ENCODE results near the gene SRD5A1. TPM values are rescaled to one million over a fixed set of nuclear protein-coding genes. Genes with fewer than 3 reads are reported as not detected.

The SRD5A1 gene
- total RNA-seq, 1 experiment from 2014 or later = 29.9 TPM

DNA sequence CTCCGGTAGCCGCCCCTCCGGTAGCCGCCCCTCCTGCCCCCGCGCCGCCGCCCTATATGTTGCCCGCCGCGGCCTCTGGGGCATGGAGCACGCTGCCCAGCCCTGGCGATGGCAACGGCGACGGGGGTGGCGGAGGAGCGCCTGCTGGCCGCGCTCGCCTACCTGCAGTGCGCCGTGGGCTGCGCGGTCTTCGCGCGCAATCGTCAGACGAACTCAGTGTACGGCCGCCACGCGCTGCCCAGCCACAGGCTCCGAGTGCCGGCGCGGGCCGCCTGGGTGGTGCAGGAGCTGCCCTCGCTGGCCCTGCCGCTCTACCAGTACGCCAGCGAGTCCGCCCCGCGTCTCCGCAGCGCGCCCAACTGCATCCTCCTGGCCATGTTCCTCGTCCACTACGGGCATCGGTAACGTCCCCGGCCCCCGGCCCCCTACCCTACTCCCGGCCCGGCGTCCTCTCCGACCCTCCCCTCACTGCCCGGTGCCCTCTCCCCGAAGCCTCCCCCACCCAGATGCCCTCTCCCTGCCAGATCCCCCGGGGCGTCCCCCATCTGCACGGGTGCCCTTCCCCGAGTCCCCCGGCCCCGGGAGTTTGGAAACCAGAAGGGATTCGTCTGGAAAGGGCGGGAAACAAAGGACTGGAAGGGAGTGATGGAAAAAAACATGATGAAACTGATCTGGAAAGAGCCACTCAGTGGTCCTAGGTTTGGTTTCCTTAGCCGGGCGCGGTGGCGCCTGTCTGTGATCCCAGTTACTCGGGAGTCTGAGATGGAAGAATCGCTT is 417 bp downstream of the SRD5A1 start:
- Mint-ChIP-seq H3K27ac (peak overlapping the region in 1 of 3 experiments; percentile 83; a peak in 1 of 7 replicates), H3K4me3 (peak overlapping the region; percentile 95 to 99), H3K36me3 (ENCODE audit: insufficient read depth in 1 of 3, low read depth in 3 of 3) (peaks cover 26 to 38% (median 34%) of the 10 kb centered on the region in 3 experiments; a peak in 6 of 7 replicates), H3K27me3 (ENCODE audit: low read depth) (no peaks in the 10 kb centered on the region; the same call in 1 of the 2 replicates), H3K4me1 (peaks cover 21 to 29% of the 10 kb centered on the region in 2 experiments), H3K9me3 (no peaks in the 10 kb centered on the region)
- DNase-seq = peak; percentile 56
- Histone ChIP-seq H3K9me3 (ENCODE audit: control insufficient read depth, low read depth, low read length) (no peaks in the 10 kb centered on the region), H3K56ac (ENCODE audit: insufficient read length, low read depth, low read length) (no peak overlapping the region), H2BK120ac (ENCODE audit: low read depth, low read length, poor library complexity, severe bottlenecking) (no peak overlapping the region), H3K79me2 (ENCODE audit: insufficient read depth, low read length) (peaks cover 19% of the 10 kb centered on the region; the same call in 1 of the 2 replicates), H4K91ac (ENCODE audit: insufficient read length, low read depth, low read length) (no peak overlapping the region), H4K8ac (replicated peaks; ENCODE audit: insufficient read length, low read depth, low read length) (no peak overlapping the region), H2BK12ac (ENCODE audit: insufficient read length, low read depth, low read length) (no peak overlapping the region), H3K9ac (ENCODE audit: extremely low read depth, insufficient read length, low read length) (peak overlapping the region; percentile 71), H2BK20ac (ENCODE audit: low read depth, low read length, poor library complexity, severe bottlenecking) (no peak overlapping the region), H3K4me2 (ENCODE audit: insufficient read depth, insufficient read length, low read length) (peak overlapping the region; percentile 96), H3K23me2 (ENCODE audit: insufficient read length, low read depth, low read length, poor library complexity, severe bottlenecking) (peaks cover 3% of the 10 kb centered on the region), H3K18ac (ENCODE audit: insufficient read length, low read depth, low read length) (peak overlapping the region; percentile 27), H2AFZ (ENCODE audit: low read length) (no peak overlapping the region), H3K27ac (ENCODE audit: insufficient read length, low read depth, low read length) (no peak overlapping the region), H3K4me1 (ENCODE audit: insufficient read depth, low read length) (no peaks in the 10 kb centered on the region), H2BK15ac (ENCODE audit: low read depth, low read length) (no peak overlapping the region), H3K14ac (ENCODE audit: insufficient read depth, low read length) (peak overlapping the region; percentile 17), H3K27me3 (ENCODE audit: insufficient read depth, low read length) (no peaks in the 10 kb centered on the region), H4K20me1 (ENCODE audit: control insufficient read depth, insufficient read depth, insufficient read length) (no peaks in the 10 kb centered on the region), H3K79me1 (ENCODE audit: insufficient read depth, low read depth, low read length, poor library complexity, severe bottlenecking) (no peaks in the 10 kb centered on the region), H3K4ac (ENCODE audit: low read depth, low read length) (no peak overlapping the region), H2AK5ac (ENCODE audit: insufficient read length, low read length) (no peak overlapping the region), H4K5ac (ENCODE audit: insufficient read length, low read depth, low read length) (no peak overlapping the region), H3T11ph (ENCODE audit: low read length) (no peak overlapping the region), H2BK5ac (ENCODE audit: insufficient read length, low read length) (no peak overlapping the region), H3K23ac (ENCODE audit: insufficient read length, low read depth, low read length) (no peak overlapping the region)
- TF ChIP-seq, protein P1, sequence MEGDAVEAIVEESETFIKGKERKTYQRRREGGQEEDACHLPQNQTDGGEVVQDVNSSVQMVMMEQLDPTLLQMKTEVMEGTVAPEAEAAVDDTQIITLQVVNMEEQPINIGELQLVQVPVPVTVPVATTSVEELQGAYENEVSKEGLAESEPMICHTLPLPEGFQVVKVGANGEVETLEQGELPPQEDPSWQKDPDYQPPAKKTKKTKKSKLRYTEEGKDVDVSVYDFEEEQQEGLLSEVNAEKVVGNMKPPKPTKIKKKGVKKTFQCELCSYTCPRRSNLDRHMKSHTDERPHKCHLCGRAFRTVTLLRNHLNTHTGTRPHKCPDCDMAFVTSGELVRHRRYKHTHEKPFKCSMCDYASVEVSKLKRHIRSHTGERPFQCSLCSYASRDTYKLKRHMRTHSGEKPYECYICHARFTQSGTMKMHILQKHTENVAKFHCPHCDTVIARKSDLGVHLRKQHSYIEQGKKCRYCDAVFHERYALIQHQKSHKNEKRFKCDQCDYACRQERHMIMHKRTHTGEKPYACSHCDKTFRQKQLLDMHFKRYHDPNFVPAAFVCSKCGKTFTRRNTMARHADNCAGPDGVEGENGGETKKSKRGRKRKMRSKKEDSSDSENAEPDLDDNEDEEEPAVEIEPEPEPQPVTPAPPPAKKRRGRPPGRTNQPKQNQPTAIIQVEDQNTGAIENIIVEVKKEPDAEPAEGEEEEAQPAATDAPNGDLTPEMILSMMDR (conservative IDR thresholded peaks at IDR 0.05) = no peak
- WGBS (ENCODE audit: extremely low coverage, insufficient read length, low lambda C conversion rate) = no CpG with 5 or more reads among the region's 75 CpGs

All from H9 (cell line).